RWPE1 (cell line): ENCODE data around the gene WDR1.
A peak's percentile ranks its signal among the peaks of the same experiment; 100 is the strongest.

Source experiments
- CTCF ChIA-PET: fragments of 350-600 bp; sonication (Branson Sonifier 250); formaldehyde crosslinking; extraction: SDS; loops from one replicate; lab custom pipeline; 2021; lab: Yijun Ruan, JAX
- POLR2A ChIA-PET: fragments of 400-600 bp; formaldehyde crosslinking; extraction: SDS; loops from one replicate; lab custom pipeline; 2020; ENCODE audit warnings: antibody characterized with exemption; ENCODE audit not compliant: low non-redundant PET; lab: Yijun Ruan, JAX
- DNase-seq: peaks from one replicate; pipeline ENCODE4 v3.0.0; 2012; ENCODE audit warnings: low spot score
- H3K27ac ChIP-seq: fragments of 450-650 bp; 2 replicates; pipeline ENCODE4 v1.5.1; 2017
- CTCF ChIP-seq: fragments of 450-650 bp; conservative IDR thresholded peaks from 2 replicates; pipeline ENCODE4 v1.5.1; 2017; ENCODE audit warnings: low read depth, mild to moderate bottlenecking

The WDR1 gene, protein sequence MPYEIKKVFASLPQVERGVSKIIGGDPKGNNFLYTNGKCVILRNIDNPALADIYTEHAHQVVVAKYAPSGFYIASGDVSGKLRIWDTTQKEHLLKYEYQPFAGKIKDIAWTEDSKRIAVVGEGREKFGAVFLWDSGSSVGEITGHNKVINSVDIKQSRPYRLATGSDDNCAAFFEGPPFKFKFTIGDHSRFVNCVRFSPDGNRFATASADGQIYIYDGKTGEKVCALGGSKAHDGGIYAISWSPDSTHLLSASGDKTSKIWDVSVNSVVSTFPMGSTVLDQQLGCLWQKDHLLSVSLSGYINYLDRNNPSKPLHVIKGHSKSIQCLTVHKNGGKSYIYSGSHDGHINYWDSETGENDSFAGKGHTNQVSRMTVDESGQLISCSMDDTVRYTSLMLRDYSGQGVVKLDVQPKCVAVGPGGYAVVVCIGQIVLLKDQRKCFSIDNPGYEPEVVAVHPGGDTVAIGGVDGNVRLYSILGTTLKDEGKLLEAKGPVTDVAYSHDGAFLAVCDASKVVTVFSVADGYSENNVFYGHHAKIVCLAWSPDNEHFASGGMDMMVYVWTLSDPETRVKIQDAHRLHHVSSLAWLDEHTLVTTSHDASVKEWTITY

GRCh38 chr4:10116569-10117358, at the start of gene WDR1:
Gene WDR1 (minus strand): TSS chr4:10116799. CDS start chr4:10116666, 133 bp downstream.
- CTCF ChIA-PET: no interaction called here
- peak; percentile 83 for DNase-seq
- H3K27ac ChIP-seq: peak within 1 kb of the TSS; percentile 93

GRCh38 chr4:10164877-10165283, 48.3 kb upstream of the WDR1 start:
- TF ChIP-seq CTCF: peak; percentile 17; the same call in 1 of the 2 replicates
- POLR2A ChIA-PET: no interaction called here
- peak; percentile 34 for DNase-seq
- CTCF ChIA-PET: interaction anchor here (0.7 to 0.9 kb wide), 2 partner anchors 9 to 238 kb away, joined by 3 to 4 read pairs; no protein-coding TSS in a partner anchor
- no peak overlapping the region for H3K27ac ChIP-seq

More at GRCh38 chr4:10116569-10117358, at the start of gene WDR1:
- TF ChIP-seq CTCF: no peak
- POLR2A ChIA-PET: interaction anchor here (0.6 to 1.3 kb wide), 4 partner anchors 8 to 35 kb away, joined by 3 to 4 read pairs (median 3); no protein-coding TSS in a partner anchor

- no peak for DNase-seq
- ChIA-PET CTCF (no interaction called here), POLR2A (no interaction called here)
- no peak for TF ChIP-seq CTCF
- H3K27ac ChIP-seq: no peak overlapping the region
These were observed 46.7 kb upstream of the WDR1 start for GRCh38 chr4:10163296-10163695.

GRCh38 chr4:10162341-10163000, 45.9 kb upstream of the WDR1 start:
- ChIA-PET CTCF (no interaction called here), POLR2A (no interaction called here)
- no peak for DNase-seq
- TF ChIP-seq CTCF: no peak
- H3K27ac ChIP-seq: no peak overlapping the region

- no peak for TF ChIP-seq CTCF
- ChIA-PET POLR2A (no interaction called here), CTCF (no interaction called here)
- DNase-seq: no peak
- H3K27ac ChIP-seq: no peak overlapping the region
These were observed 45.2 kb upstream of the WDR1 start for GRCh38 chr4:10161840-10162239.
